Measurements from ENCODE around the gene UNC93B1. TPM values are rescaled to one million over a fixed set of nuclear protein-coding genes. Genes with fewer than 3 reads are reported as not detected.

UNC93B1 gene
- total and polyA plus RNA-seq, 2 of the 13 experiments (the other 11 are each of a cell fraction or from before 2014, with no cell fraction given): 8.8 to 18.9 TPM

GRCh38 chr11:68016904-68017817, 13.3 kb upstream of the UNC93B1 start (continued):
- TF ChIP-seq ZNF430 (CRISPR knock-in tag; IDR thresholded peaks at IDR 0.05): peak; percentile 52; the same call in 1 of the 2 replicates
- peak; percentile 16; the same call in 1 of the 2 replicates for TF ChIP-seq HMG20B (CRISPR knock-in tag; conservative IDR thresholded peaks at IDR 0.05)
- no peak for TF ChIP-seq E2F2 (CRISPR knock-in tag; IDR thresholded peaks at IDR 0.05; ENCODE audit: borderline replicate concordance)
- TF ChIP-seq RFXANK (CRISPR knock-in tag; IDR thresholded peaks at IDR 0.05): no peak
- no peak for TF ChIP-seq AFF4 (CRISPR knock-in tag; IDR thresholded peaks at IDR 0.05)
- no peak for TF ChIP-seq DNMT3B (CRISPR knock-in tag; conservative IDR thresholded peaks at IDR 0.05)
- TF ChIP-seq ZNF589 (CRISPR knock-in tag; conservative IDR thresholded peaks at IDR 0.05): no peak; the same call in 1 of the 2 replicates
- no peak for TF ChIP-seq NFATC3 (CRISPR knock-in tag; IDR thresholded peaks at IDR 0.05)
- TF ChIP-seq ZNF343 (CRISPR knock-in tag; IDR thresholded peaks at IDR 0.05): peak; percentile 75; the same call in 1 of the 2 replicates
- no peak for TF ChIP-seq NFE2 (CRISPR knock-in tag; IDR thresholded peaks at IDR 0.05)
- no peak for TF ChIP-seq NONO (IDR thresholded peaks at IDR 0.05)
- peak; percentile 87 for TF ChIP-seq NONO (CRISPR knock-in tag; conservative IDR thresholded peaks at IDR 0.05)
- TF ChIP-seq MBNL3 (CRISPR knock-in tag; conservative IDR thresholded peaks at IDR 0.05): no peak
- TF ChIP-seq RELA (CRISPR knock-in tag; IDR thresholded peaks at IDR 0.05): no peak
- TF ChIP-seq NPAS2 (CRISPR knock-in tag; IDR thresholded peaks at IDR 0.05; ENCODE audit: borderline replicate concordance): no peak
- peak; percentile 74; the same call in 1 of the 2 replicates for TF ChIP-seq ZNF121 (CRISPR knock-in tag; IDR thresholded peaks at IDR 0.05)
- peak; percentile 81; the same call in 1 of the 2 replicates for TF ChIP-seq THAP7 (CRISPR knock-in tag; IDR thresholded peaks at IDR 0.05)
- TF ChIP-seq, protein P1, sequence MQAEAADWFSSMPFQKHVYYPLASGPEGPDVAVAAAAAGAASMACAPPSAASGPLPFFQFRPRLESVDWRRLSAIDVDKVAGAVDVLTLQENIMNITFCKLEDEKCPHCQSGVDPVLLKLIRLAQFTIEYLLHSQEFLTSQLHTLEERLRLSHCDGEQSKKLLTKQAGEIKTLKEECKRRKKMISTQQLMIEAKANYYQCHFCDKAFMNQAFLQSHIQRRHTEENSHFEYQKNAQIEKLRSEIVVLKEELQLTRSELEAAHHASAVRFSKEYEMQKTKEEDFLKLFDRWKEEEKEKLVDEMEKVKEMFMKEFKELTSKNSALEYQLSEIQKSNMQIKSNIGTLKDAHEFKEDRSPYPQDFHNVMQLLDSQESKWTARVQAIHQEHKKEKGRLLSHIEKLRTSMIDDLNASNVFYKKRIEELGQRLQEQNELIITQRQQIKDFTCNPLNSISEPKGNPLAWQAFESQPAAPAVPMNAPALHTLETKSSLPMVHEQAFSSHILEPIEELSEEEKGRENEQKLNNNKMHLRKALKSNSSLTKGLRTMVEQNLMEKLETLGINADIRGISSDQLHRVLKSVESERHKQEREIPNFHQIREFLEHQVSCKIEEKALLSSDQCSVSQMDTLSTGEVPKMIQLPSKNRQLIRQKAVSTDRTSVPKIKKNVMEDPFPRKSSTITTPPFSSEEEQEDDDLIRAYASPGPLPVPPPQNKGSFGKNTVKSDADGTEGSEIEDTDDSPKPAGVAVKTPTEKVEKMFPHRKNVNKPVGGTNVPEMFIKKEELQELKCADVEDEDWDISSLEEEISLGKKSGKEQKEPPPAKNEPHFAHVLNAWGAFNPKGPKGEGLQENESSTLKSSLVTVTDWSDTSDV (CRISPR knock-in tag; IDR thresholded peaks at IDR 0.05): no peak
- TF ChIP-seq POGZ (CRISPR knock-in tag; IDR thresholded peaks at IDR 0.05): 0 out of 2 replicates have a peak, but pooled peaks have one; percentile 8
- peak; percentile 76; the same call in 1 of the 2 replicates for TF ChIP-seq MLX (CRISPR knock-in tag; IDR thresholded peaks at IDR 0.05)
- no peak for TF ChIP-seq SRF (IDR thresholded peaks at IDR 0.05; ENCODE audit: low read depth, low read length)
